Activated naive CD4-positive, alpha-beta T cell treated with anti-CD3 and anti-CD28 coated beads, Interleukin-2, amount 50 U/mL, for 24 hours (primary cell): ENCODE measurements around the gene ZMYND19.
"Not testable (repeated sequence)": the region's sequence is repeated elsewhere in the genome, so short reads cannot be mapped to it uniquely, and the experiment has no call there.

Source experiments
- H3K27ac Mint-ChIP-seq: one replicate; pipeline ENCODE4 v1.8.0; 2021; ENCODE audit warnings: mild to moderate bottlenecking, mixed read lengths
- H3K27me3 Mint-ChIP-seq: one replicate; pipeline ENCODE4 v1.8.0; 2021; ENCODE audit warnings: mixed read lengths
- H3K36me3 Mint-ChIP-seq: one replicate; pipeline ENCODE4 v1.8.0; 2021; ENCODE audit warnings: mixed read lengths
- H3K4me1 Mint-ChIP-seq: one replicate; pipeline ENCODE4 v1.8.0; 2021; ENCODE audit warnings: mixed read lengths
- H3K4me3 Mint-ChIP-seq: one replicate; pipeline ENCODE4 v1.8.0; 2021; ENCODE audit warnings: mild to moderate bottlenecking, mixed read lengths
- H3K9me3 Mint-ChIP-seq: one replicate; pipeline ENCODE4 v1.8.0; 2021; ENCODE audit warnings: mixed read lengths

The ZMYND19 gene

DNA sequence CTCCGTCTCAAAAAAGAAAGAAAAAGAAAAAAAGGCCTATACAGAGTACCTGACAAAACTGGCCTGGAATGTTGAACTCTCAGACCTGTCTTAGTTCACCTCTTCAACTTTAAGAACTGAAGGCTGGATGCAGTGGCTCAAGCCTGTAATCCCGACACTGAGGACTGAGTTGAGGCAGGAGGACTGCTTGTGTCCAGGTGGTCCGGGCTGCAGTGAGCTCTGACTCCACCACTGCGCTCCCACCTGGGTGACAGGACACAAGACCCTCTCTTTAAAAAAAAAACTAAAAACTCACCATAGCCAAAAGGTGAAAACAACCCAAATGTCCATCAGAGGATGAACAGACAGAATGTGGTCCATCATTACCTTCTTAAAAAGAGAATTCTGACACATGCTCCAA lies 32.2 kb downstream of the ZMYND19 start:
- H3K27me3 Mint-ChIP-seq: no peaks in the 10 kb centered on the region
- H3K36me3 Mint-ChIP-seq: peaks cover 8% of the 10 kb centered on the region
- H3K4me1 Mint-ChIP-seq: peaks cover 3% of the 10 kb centered on the region
- no peak overlapping the region for H3K27ac Mint-ChIP-seq
- H3K9me3 Mint-ChIP-seq: no peaks in the 10 kb centered on the region
- no peak overlapping the region for H3K4me3 Mint-ChIP-seq

DNA sequence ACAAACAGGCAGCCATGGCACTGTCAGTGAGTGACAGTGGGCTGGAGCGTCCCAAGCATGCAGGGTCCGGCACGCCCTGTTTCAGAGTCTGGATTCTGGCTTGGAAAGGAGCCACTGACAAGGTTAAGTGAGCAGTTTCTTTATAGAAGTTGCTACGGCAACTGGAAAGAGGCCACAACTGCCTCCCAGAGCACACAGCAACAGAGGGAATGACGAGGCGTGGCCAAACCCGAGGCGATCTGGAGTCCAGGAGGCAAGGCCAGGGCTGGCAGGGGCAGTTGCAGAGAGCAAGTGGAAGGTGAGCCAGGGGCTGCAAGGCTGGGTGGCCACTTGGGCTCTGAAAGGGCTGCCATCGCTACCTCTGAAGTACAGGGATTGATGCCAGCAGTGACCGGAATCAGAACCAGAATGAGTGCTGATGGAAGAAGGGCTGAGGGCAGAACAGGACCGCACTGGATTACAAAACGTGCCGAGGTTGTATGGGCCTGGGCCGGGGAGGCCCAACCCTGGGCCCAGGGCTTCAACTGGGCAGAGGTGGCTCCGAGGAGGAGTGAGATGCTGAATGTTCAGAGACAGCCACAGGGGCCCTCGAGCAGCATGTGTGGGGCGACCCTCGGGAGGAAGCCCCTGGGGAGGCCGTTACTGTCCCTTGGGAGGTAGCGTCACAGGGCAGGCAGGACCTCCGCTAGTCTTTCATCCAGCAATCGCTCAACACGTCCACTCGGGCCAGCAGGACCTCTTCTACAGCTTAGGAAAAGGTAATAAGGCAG lies 34.1 kb downstream of the ZMYND19 start:
- Mint-ChIP-seq H3K4me3 (no peak overlapping the region), H3K36me3 (peaks cover 8% of the 10 kb centered on the region), H3K27ac (no peak overlapping the region), H3K27me3 (no peaks in the 10 kb centered on the region), H3K9me3 (no peaks in the 10 kb centered on the region), H3K4me1 (peaks cover 8% of the 10 kb centered on the region)

DNA sequence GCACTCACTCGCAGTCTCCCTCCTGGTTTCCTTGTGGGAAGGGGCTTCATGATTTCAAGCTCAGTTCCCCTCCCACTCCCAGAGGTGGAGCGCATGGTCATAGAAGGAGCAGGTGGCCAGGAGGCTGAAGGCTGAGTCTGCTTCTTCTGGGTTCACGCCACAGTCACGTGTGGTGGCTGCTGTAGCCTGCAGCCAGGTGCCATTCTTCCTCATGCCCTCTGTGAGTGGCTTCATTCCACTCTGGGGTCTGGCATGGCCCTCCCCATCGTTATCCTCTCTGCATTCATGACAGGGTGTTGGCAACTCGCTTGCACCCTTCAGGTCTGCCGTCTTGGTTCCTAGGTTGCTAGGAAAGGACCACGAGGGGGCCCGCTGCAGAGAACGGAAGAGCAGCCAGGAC lies 35.1 kb downstream of the ZMYND19 start:
- Mint-ChIP-seq H3K9me3 (no peaks in the 10 kb centered on the region), H3K4me3 (no peak overlapping the region), H3K4me1 (peaks cover 11% of the 10 kb centered on the region), H3K36me3 (peaks cover 8% of the 10 kb centered on the region), H3K27me3 (no peaks in the 10 kb centered on the region), H3K27ac (no peak overlapping the region)

DNA sequence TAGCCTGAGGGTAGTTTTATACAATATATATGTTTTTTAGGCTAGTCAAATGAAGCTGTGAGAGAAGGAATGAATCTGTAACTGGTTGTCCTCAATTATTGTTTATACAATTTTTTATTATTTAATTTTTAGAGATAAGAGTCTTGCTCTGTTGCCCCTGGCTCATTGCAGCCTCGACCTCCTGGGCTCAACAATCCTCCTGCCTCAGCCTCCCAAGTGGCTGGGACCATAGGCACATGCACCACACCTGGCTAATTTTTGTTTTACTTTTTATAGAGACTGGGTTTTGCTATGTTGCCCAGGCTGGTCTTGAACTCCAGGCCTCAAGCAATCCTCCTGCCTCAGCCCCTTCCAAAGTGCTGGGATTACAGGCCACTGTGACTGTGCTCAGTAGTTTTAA lies 36.0 kb downstream of the ZMYND19 start:
- no peak overlapping the region for H3K4me3 Mint-ChIP-seq
- no peak overlapping the region for H3K27ac Mint-ChIP-seq
- H3K27me3 Mint-ChIP-seq: no peaks in the 10 kb centered on the region
- no peaks in the 10 kb centered on the region for H3K9me3 Mint-ChIP-seq
- peaks cover 4% of the 10 kb centered on the region for H3K36me3 Mint-ChIP-seq
- peaks cover 18% of the 10 kb centered on the region for H3K4me1 Mint-ChIP-seq

DNA sequence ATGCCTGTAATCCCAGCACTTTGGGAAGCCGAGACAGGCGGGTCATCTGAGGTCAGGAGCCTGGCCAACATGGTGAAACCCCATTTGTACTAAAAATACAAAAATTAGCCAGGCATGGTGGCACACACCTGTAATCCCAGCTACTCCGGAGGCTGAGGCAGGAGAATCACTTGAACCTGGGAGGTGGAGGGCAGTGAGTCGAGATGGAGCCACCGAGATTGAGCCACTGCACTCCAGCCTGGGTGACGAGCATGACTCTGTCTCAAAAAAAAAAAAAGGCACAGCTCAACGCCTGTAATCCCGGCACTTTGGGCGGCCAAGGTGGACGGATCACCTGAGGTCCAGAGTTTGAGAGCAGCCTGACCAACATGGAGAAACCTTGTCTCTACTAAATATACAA lies 36.7 kb downstream of the ZMYND19 start:
- peak overlapping the region; percentile 41 for H3K4me3 Mint-ChIP-seq
- H3K36me3 Mint-ChIP-seq, H3K9me3 Mint-ChIP-seq, H3K27me3 Mint-ChIP-seq, H3K27ac Mint-ChIP-seq: not testable (repeated sequence)
- peaks cover 22% of the 10 kb centered on the region for H3K4me1 Mint-ChIP-seq

DNA sequence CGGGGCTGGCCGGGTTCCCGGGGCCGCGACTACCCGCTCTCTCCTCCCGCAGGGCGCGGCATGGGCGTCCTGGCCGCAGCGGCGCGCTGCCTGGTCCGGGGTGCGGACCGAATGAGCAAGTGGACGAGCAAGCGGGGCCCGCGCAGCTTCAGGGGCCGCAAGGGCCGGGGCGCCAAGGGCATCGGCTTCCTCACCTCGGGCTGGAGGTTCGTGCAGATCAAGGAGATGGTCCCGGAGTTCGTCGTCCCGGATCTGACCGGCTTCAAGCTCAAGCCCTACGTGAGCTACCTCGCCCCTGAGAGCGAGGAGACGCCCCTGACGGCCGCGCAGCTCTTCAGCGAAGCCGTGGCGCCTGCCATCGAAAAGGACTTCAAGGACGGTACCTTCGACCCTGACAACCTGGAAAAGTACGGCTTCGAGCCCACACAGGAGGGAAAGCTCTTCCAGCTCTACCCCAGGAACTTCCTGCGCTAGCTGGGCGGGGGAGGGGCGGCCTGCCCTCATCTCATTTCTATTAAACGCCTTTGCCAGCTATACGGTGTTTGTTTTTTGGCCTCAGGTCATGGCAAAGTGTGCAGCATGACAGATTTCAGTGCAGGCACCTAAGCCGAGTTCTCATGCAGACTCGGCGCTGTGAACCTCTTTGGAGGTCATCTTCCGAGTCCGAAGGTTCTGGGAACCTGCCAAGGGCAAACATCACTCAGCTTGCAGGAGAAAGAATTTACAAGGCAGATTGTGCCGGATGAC lies 38.1 kb downstream of the ZMYND19 start:
- Mint-ChIP-seq H3K4me1 (peaks cover 26% of the 10 kb centered on the region), H3K4me3 (peak overlapping the region; percentile 91), H3K27ac (peak overlapping the region; percentile 72), H3K9me3 (no peaks in the 10 kb centered on the region), H3K27me3 (no peaks in the 10 kb centered on the region), H3K36me3 (peaks cover 4% of the 10 kb centered on the region)

DNA sequence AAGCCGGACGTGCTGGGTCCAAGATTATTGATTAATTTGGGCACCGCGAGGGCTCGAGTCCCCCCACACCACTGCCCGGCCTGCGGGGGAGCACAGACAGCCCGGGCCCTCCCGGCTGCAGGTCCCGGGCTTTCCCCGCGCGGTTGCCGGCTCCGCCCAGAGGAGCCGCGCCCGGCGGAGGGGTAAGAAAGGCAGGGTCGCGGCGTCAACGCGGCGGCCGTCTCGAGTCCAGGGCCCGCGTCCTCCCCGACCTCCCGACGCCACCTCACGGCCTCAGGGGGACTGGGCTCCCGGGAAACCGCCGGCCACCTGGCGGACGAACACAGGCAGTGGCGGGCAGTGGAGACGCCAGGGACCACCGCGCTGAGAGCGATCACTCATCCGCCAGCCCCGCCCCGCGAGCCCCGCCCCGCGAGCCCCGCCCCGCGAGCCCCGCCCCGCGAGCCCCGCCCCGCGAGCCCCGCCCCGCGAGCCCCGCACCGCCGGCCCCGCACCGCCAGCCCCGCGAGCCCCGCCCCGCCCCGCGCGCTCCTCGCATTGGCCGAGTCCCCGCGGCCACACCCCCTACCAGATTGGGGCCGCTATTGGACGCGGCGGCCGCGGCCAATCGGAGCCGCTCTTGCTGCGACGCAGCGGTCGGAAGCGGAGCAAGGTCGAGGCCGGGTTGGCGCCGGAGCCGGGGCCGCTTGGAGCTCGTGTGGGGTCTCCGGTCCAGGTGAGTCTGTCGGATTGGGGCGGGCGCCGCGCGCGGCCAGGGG lies 38.9 kb downstream of the ZMYND19 start, which contains the start of gene MRPL41:
MRPL41 (plus strand) TSS at position 616 of the 758 bp plus-strand sequence. CDS start 203 bp downstream, outside the sequence.
- Mint-ChIP-seq H3K36me3 (peaks cover 4% of the 10 kb centered on the region), H3K27me3 (no peaks in the 10 kb centered on the region), H3K4me3 (peak within 1 kb of the TSS; percentile 91), H3K9me3 (no peaks in the 10 kb centered on the region), H3K27ac (peak within 1 kb of the TSS; percentile 72), H3K4me1 (peaks cover 26% of the 10 kb centered on the region)

DNA sequence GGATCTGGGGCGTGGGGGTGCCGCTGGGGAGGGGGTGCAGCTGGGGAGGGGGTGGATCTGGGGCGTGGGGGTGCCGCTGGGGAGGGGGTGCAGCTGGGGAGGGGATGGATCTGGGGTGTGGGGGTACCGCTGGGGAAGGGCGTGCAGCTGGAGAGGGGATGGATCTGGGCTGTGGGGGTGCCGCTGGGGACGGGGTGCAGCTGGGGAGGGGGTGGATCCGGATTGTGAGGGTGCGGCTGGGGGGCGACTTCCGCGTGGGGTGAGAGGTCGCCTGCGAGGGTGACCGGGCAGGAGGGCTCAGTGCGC lies 39.4 kb downstream of the ZMYND19 start:
- H3K9me3 Mint-ChIP-seq, H3K36me3 Mint-ChIP-seq, H3K4me3 Mint-ChIP-seq, H3K27me3 Mint-ChIP-seq, H3K27ac Mint-ChIP-seq: not testable (repeated sequence)
- H3K4me1 Mint-ChIP-seq: peaks cover 28% of the 10 kb centered on the region

DNA sequence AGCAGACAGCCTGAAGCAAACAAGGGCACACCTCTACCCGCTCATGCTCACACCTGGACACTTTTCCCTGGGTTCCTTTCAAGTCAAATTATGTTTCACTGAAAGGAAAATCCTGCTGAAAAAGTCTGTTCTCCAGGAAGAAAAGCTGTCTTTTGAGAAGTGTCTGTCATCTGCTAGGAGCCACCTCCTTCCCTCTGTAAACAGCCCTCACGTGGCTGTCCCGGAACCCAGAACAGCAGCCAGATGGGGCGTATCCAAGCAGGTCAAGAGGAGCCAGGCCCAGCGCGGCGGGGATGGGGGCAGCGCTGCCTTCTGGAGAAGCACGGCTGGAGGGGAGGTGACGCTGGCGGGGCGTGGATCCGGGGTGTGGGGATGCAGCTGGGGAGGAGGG lies 40.1 kb downstream of the ZMYND19 start, which contains the start of gene PNPLA7:
PNPLA7 (minus strand) TSS at position 172 of the 391 bp plus-strand sequence. CDS start 205 bp downstream, outside the sequence.
- peak within 1 kb of the TSS; percentile 84 for H3K27ac Mint-ChIP-seq
- peak within 1 kb of the TSS; percentile 91 for H3K4me3 Mint-ChIP-seq
- H3K27me3 Mint-ChIP-seq: no peaks in the 10 kb centered on the region
- peaks cover 29% of the 10 kb centered on the region for H3K4me1 Mint-ChIP-seq
- H3K9me3 Mint-ChIP-seq: no peaks in the 10 kb centered on the region
- peaks cover 3% of the 10 kb centered on the region for H3K36me3 Mint-ChIP-seq

DNA sequence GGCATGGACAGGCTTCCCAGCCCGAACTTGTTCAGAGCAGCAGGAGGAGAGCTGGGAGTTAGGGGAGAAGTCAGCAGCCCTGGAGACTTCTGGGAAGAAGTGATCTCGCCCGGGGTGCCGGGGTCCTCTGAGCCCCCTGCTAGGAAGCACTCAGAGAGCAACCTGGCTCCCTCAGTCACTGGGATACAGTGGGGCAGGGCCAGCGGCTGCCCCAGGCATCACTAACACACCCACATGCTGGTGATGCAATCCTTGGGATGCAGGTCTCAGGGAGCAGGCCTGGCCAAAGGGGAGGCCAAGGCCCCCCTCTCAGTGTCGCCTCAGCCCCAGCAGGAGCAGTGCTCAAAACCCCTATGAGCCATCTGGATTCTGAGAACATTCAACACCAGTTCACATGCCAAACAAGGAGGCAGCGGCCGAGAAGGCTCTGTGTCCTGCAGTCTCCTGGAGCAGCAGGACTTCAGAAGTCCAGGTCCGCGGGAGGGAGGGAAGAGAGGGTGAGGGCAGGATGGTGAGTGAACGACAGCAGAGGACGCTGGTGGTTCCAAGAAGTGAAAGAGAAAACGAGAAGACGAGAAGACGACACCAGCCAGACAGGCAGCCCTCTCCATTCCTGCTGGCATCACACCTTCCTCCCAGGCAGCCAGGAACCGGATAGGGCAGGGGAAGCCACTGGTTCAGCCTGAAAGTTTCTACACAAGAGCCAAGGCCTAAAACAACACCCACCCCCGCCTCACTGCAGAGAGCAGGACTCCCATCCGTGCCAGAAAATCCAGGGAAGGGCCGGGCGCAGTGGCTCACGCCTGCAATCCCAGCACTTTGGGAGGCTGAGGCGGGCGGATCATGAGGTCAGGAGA lies 42.4 kb downstream of the ZMYND19 start:
- Mint-ChIP-seq H3K36me3 (peaks cover 3% of the 10 kb centered on the region), H3K4me1 (peaks cover 31% of the 10 kb centered on the region), H3K27me3 (no peaks in the 10 kb centered on the region), H3K9me3 (no peaks in the 10 kb centered on the region), H3K4me3 (no peak overlapping the region), H3K27ac (no peak overlapping the region)

DNA sequence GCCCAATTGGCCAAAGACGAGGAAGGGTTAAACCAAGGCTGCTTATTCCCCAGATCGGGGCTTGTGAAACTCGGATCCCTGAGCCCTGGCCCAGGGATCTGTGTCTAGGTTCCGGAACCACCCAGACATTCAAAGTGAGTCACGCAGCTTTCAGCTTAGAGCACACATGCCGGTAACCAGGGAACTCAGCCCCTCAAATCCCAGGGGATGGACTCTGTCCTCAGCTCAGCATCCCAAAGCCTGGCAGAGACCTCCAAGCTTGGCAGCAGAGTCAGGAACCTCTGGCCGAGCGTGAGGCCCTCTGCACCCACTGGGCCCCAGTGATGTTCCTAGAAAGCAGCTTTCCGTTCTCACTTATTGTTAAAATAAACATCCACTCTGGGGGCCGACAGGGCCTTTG lies 45.2 kb downstream of the ZMYND19 start:
- H3K4me1 Mint-ChIP-seq: peaks cover 23% of the 10 kb centered on the region
- no peak overlapping the region for H3K4me3 Mint-ChIP-seq
- H3K27ac Mint-ChIP-seq: no peak overlapping the region
- H3K9me3 Mint-ChIP-seq: no peaks in the 10 kb centered on the region
- no peaks in the 10 kb centered on the region for H3K27me3 Mint-ChIP-seq
- no peaks in the 10 kb centered on the region for H3K36me3 Mint-ChIP-seq

DNA sequence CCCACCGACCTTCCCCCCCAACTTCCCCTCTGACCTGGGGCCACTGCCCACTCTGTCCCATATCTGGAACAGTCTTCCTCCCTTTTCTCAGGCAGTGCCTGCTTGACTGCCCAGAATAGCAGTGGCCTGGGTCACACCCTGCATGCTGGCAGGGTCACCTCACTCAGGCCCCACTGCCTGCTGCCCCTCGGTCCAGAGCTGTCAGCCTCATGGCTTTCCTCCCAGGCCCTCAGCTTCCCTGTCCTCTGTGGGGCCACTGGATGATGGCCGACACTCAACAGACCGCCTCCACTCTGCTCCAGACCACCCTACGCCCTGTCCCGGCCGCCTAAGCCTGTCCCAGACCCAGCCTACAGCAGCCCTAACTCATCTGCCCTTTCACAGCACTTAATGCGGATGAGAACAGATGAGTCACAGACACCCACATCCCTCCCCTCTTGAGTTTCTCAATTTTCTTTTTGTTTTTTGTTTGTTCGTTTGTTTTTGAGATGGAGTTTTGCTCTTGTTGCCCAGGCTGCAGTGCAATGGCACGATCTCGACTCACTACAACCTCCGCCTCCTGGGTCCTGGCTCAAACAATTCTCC lies 46.0 kb downstream of the ZMYND19 start:
- no peak overlapping the region for H3K27ac Mint-ChIP-seq
- H3K36me3 Mint-ChIP-seq: no peaks in the 10 kb centered on the region
- no peak overlapping the region for H3K4me3 Mint-ChIP-seq
- H3K9me3 Mint-ChIP-seq: no peaks in the 10 kb centered on the region
- peaks cover 16% of the 10 kb centered on the region for H3K4me1 Mint-ChIP-seq
- H3K27me3 Mint-ChIP-seq: no peaks in the 10 kb centered on the region

DNA sequence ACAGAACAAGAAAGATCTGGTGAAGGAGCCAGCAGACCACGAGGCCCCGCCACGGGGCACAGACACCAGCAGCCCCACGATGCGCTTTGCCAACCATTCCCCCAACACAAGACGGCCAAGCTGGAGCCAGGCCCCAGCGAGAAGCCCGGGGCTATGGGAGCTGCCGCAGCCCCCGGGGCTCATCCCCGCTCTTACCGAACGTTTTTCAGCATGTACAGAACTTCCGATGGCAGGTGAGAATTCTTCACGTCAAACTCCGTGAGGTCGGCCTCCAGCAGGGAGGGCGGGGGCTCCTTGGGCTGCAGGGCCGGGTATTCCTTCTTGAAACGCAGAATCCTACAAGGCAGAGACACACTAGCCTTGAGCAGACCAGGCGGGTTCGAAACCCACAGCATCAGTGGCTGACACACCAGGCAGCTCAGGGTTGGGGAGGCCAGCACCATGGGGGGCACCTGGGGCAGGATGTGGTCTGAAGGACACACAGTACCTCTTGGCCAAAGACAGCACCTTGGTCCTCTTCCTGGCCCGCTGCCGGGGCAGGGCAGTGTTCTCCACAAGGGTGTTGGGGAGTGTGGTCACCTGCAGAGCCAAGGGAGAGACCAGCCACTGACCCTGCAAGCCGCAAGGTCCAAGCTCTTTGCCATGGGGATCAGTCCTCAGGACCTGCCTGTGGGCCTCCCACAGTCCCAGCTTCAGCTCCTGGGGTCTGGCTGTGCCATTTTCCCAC lies 46.9 kb downstream of the ZMYND19 start:
- Mint-ChIP-seq H3K9me3 (no peaks in the 10 kb centered on the region), H3K4me1 (peaks cover 12% of the 10 kb centered on the region), H3K27me3 (no peaks in the 10 kb centered on the region), H3K4me3 (no peak overlapping the region), H3K36me3 (no peaks in the 10 kb centered on the region), H3K27ac (no peak overlapping the region)

DNA sequence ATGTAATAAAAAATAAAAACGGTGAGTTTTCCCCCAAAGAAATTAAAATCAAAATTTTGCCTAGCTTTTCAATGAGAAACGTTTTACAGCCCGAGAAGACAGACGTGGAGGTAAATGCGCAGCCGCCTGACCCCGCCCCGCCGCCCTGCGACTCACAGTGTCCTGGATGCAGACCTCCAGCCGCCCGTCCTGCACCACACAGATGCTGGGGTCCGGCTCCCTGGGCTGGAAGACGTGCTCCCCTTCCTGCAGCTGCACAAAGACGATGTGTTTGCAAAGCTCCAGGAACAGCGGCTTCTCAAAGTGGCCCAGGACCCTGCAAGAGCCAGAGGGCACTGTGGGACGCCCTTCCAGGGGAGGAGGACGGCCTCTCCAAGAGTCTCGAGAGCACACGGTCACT lies 47.8 kb downstream of the ZMYND19 start:
- Mint-ChIP-seq H3K4me3 (no peak overlapping the region), H3K27me3 (no peaks in the 10 kb centered on the region), H3K9me3 (no peaks in the 10 kb centered on the region), H3K27ac (no peak overlapping the region), H3K36me3 (no peaks in the 10 kb centered on the region), H3K4me1 (peaks cover 11% of the 10 kb centered on the region)
